Muscle of leg (tissue), 11 donors: Measurements from ENCODE around the gene RASSF6. TPM values are rescaled to one million over a fixed set of nuclear protein-coding genes. Genes with fewer than 3 reads are reported as not detected.
"Not testable (repeated sequence)": the region's sequence is repeated elsewhere in the genome, so short reads cannot be mapped to it uniquely, and the experiment has no call there.

Source experiments
- DNase-seq: peaks from one replicate; pipeline ENCODE4 v3.0.0; 2013
- H3K27ac ChIP-seq: one replicate; pipeline ENCODE4 v1.5.1; 2013; ENCODE audit warnings: mild to moderate bottlenecking, low read length, control low read depth
- H3K27me3 ChIP-seq: one replicate; pipeline ENCODE4 v1.6.1; 2013; ENCODE audit warnings: low read length; ENCODE audit not compliant: control insufficient read depth, insufficient read depth
- H3K36me3 ChIP-seq: one replicate; pipeline ENCODE4 v1.6.1; 2013; ENCODE audit warnings: low read length; ENCODE audit not compliant: control insufficient read depth, insufficient read depth
- H3K4me1 ChIP-seq: one replicate; pipeline ENCODE4 v1.6.1; 2013; ENCODE audit warnings: low read length; ENCODE audit not compliant: control insufficient read depth, insufficient read depth
- H3K4me3 ChIP-seq: one replicate; pipeline ENCODE4 v1.5.1; 2013; ENCODE audit warnings: low read length, control low read depth
- H3K9me3 ChIP-seq: replicated peaks from 2 replicates; pipeline ENCODE4 v1.6.1; 2013; ENCODE audit warnings: low read depth, low read length; ENCODE audit not compliant: control insufficient read depth
- WGBS: methylation state at CpG from one replicate; pipeline ENCODE4 v1.1.5; 2013; ENCODE audit warnings: missing lambda C conversion rate; ENCODE audit not compliant: insufficient coverage; 5-methylcytosine and 5-hydroxymethylcytosine counted together
- polyA plus RNA-seq, 8 donors: library from polyadenylated mRNA; unstranded; fragments of 120-200 nt; gene quantifications; one replicate each; pipeline versions ENCODE4 v1.2.1 to v1.2.3, GENCODE V29; 2013; ENCODE audit warnings: inconsistent platforms in 1 of 8, low replicate concordance in 1 of 8; ENCODE audit not compliant: insufficient read length in 8 of 8, insufficient read depth in 1 of 8
- total RNA-seq: library from RNA; stranded (reverse); fragments of 120-200 nt; gene quantifications from one replicate; pipeline ENCODE4 v1.2.4, GENCODE V29; 2013

The RASSF6 gene
- total and polyA plus RNA-seq, 9 donors = 0.04 to 0.72 (median 0.30) TPM; not detected in 3

- Histone ChIP-seq H3K36me3 (no peaks in the 10 kb centered on the region), H3K9me3 (no peaks in the 10 kb centered on the region), H3K27ac (no peak overlapping the region), H3K27me3 (no peaks in the 10 kb centered on the region), H3K4me3 (no peak overlapping the region), H3K4me1 (peaks cover 3% of the 10 kb centered on the region)
- no peak for DNase-seq
Observed at GRCh38 chr4:73597594-73597993, 22.6 kb downstream of the RASSF6 start.

- not testable (repeated sequence) for H3K4me3 ChIP-seq, H3K4me1 ChIP-seq, H3K9me3 ChIP-seq, DNase-seq, H3K36me3 ChIP-seq, H3K27me3 ChIP-seq, H3K27ac ChIP-seq
Observed at GRCh38 chr4:73597183-73597582, 23.1 kb downstream of the RASSF6 start.

- no peaks in the 10 kb centered on the region for H3K9me3 ChIP-seq
- 80% methylated on average over 1 of the region's 4 CpGs for WGBS
- no peak overlapping the region for H3K27ac ChIP-seq
- H3K4me3 ChIP-seq = no peak overlapping the region
- peaks cover 3% of the 10 kb centered on the region for H3K4me1 ChIP-seq
- DNase-seq = no peak
- H3K36me3 ChIP-seq = no peaks in the 10 kb centered on the region
- no peaks in the 10 kb centered on the region for H3K27me3 ChIP-seq
Observed at GRCh38 chr4:73596001-73596400, 24.2 kb downstream of the RASSF6 start.

- H3K4me3 ChIP-seq = no peak overlapping the region
- no CpG with 5 or more reads among the region's 6 CpGs for WGBS
- no peaks in the 10 kb centered on the region for H3K36me3 ChIP-seq
- no peaks in the 10 kb centered on the region for H3K9me3 ChIP-seq
- no peaks in the 10 kb centered on the region for H3K4me1 ChIP-seq
- peak; percentile 30 for DNase-seq
- H3K27ac ChIP-seq = no peak overlapping the region
- no peaks in the 10 kb centered on the region for H3K27me3 ChIP-seq
Observed at GRCh38 chr4:73593631-73594241, 26.5 kb downstream of the RASSF6 start.

GRCh38 chr4:73589887-73590801 is 30.1 kb downstream of the RASSF6 start:
- Histone ChIP-seq H3K27me3 (no peaks in the 10 kb centered on the region), H3K36me3 (no peaks in the 10 kb centered on the region), H3K4me1 (no peaks in the 10 kb centered on the region), H3K27ac (no peak overlapping the region), H3K9me3 (no peaks in the 10 kb centered on the region), H3K4me3 (no peak overlapping the region)
- peak; percentile 16 for DNase-seq
- 100% methylated on average over 2 of the region's 5 CpGs for WGBS

GRCh38 chr4:73589261-73589847 is 30.9 kb downstream of the RASSF6 start:
- Histone ChIP-seq H3K9me3 (no peaks in the 10 kb centered on the region), H3K4me1 (no peaks in the 10 kb centered on the region), H3K4me3 (no peak overlapping the region), H3K36me3 (no peaks in the 10 kb centered on the region), H3K27me3 (no peaks in the 10 kb centered on the region), H3K27ac (no peak overlapping the region)
- DNase-seq = peak; percentile 56
- no CpG with 5 or more reads among the region's 4 CpGs for WGBS

- H3K4me3 ChIP-seq = no peak overlapping the region
- H3K36me3 ChIP-seq = no peaks in the 10 kb centered on the region
- WGBS = no CpG with 5 or more reads among the region's 1 CpG
Observed at GRCh38 chr4:73588613-73589012, 31.6 kb downstream of the RASSF6 start.

GRCh38 chr4:73586666-73587065 is 33.6 kb downstream of the RASSF6 start:
- Histone ChIP-seq H3K36me3 (no peaks in the 10 kb centered on the region), H3K27ac (no peak overlapping the region), H3K27me3 (no peaks in the 10 kb centered on the region), H3K4me1 (no peaks in the 10 kb centered on the region), H3K4me3 (no peak overlapping the region), H3K9me3 (no peaks in the 10 kb centered on the region)
- WGBS = 33% methylated on average over 1 of the region's 3 CpGs
- DNase-seq = peak; percentile 50

More at GRCh38 chr4:73588613-73589012, 31.6 kb downstream of the RASSF6 start:
- Histone ChIP-seq H3K4me1 (no peaks in the 10 kb centered on the region), H3K9me3 (no peaks in the 10 kb centered on the region), H3K27ac (no peak overlapping the region), H3K27me3 (no peaks in the 10 kb centered on the region)
- no peak for DNase-seq

GRCh38 chr4:73586040-73586439 is 34.2 kb downstream of the RASSF6 start:
- H3K27ac ChIP-seq = no peak overlapping the region
- no peak overlapping the region for H3K4me3 ChIP-seq
- H3K9me3 ChIP-seq = no peaks in the 10 kb centered on the region
- H3K27me3 ChIP-seq = no peaks in the 10 kb centered on the region
- no peaks in the 10 kb centered on the region for H3K4me1 ChIP-seq
- WGBS = no CpG with 5 or more reads among the region's 1 CpG
- H3K36me3 ChIP-seq = no peaks in the 10 kb centered on the region
- DNase-seq = no peak

GRCh38 chr4:73585345-73585744 is 34.9 kb downstream of the RASSF6 start:
- Histone ChIP-seq H3K4me3 (no peak overlapping the region), H3K27me3 (no peaks in the 10 kb centered on the region), H3K27ac (no peak overlapping the region), H3K36me3 (no peaks in the 10 kb centered on the region), H3K4me1 (no peaks in the 10 kb centered on the region), H3K9me3 (no peaks in the 10 kb centered on the region)
- DNase-seq = no peak
